Liver (tissue), 9 donors: ENCODE data around the gene SELENOO. TPM values are rescaled to one million over a fixed set of nuclear protein-coding genes. Genes with fewer than 3 reads are reported as not detected.

Experiments used
- DNase-seq: peaks from one replicate; pipeline ENCODE4 v3.0.0-alpha.2; 2017; ENCODE audit warnings: low spot score
- H3K27ac ChIP-seq, 2 donors: one replicate each; pipeline ENCODE4 v1.7.0; 2013; ENCODE audit warnings: inconsistent platforms in 2 of 2, low read length in 2 of 2, control low read depth in 1 of 2, low read depth in 1 of 2, mild to moderate bottlenecking in 1 of 2
- H3K27me3 ChIP-seq, 4 donors: one replicate each; pipeline versions ENCODE4 v1.6.1 to v1.7.0; 2013; ENCODE audit warnings: low read length in 3 of 4, inconsistent platforms in 1 of 4, mild to moderate bottlenecking in 1 of 4, moderate library complexity in 1 of 4; ENCODE audit not compliant: control insufficient read depth in 4 of 4, insufficient read depth in 4 of 4
- H3K36me3 ChIP-seq, 4 donors: one replicate each; pipeline versions ENCODE4 v1.6.1 to v1.7.0; 2013; ENCODE audit warnings: low read length in 3 of 4, mild to moderate bottlenecking in 3 of 4, low read depth in 1 of 4, moderate library complexity in 1 of 4; ENCODE audit not compliant: control insufficient read depth in 4 of 4, insufficient read depth in 3 of 4
- H3K4me1 ChIP-seq, 4 donors: one replicate each; pipeline versions ENCODE4 v1.6.1 to v1.7.0; 2013; ENCODE audit warnings: low read length in 3 of 4, mild to moderate bottlenecking in 3 of 4, moderate library complexity in 1 of 4; ENCODE audit not compliant: control insufficient read depth in 4 of 4, insufficient read depth in 4 of 4
- H3K4me3 ChIP-seq, 3 donors: one replicate each; pipeline versions ENCODE4 v1.6.1 to v1.7.0; 2013; ENCODE audit warnings: low read length in 3 of 3, control low read depth in 1 of 3, low read depth in 1 of 3, mild to moderate bottlenecking in 1 of 3
- H3K9ac ChIP-seq, 2 donors: one replicate each; pipeline ENCODE4 v1.7.0; 2013; ENCODE audit warnings: low read length in 2 of 2, mild to moderate bottlenecking in 2 of 2, moderate library complexity in 2 of 2, control low read depth in 1 of 2, low read depth in 1 of 2
- H3K9me3 ChIP-seq, 4 donors: one replicate each; pipeline versions ENCODE4 v1.6.1 to v1.7.0; 2013; ENCODE audit warnings: low read length in 3 of 4; ENCODE audit not compliant: control insufficient read depth in 4 of 4
- CTCF ChIP-seq: fragments of 150-350 bp; IDR thresholded peaks from 2 replicates; pipeline ENCODE4 v1.5.1; 2017; ENCODE audit warnings: improper control_type of control experiment, low read depth, low read length; ENCODE audit not compliant: missing input control
- EGR1 ChIP-seq, 2 donors: IDR thresholded peaks; 2 replicates each; pipeline ENCODE4 v1.6.1; 2016 to 2018; ENCODE audit warnings: antibody characterized with exemption in 2 of 2, low read depth in 2 of 2
- YY1 ChIP-seq: IDR thresholded peaks from 2 replicates; pipeline ENCODE4 v1.6.1; 2016; ENCODE audit warnings: antibody characterized with exemption, mild to moderate bottlenecking
- ZBTB33 ChIP-seq: IDR thresholded peaks from 2 replicates; pipeline ENCODE4 v1.6.1; 2016; ENCODE audit warnings: antibody characterized with exemption
- WGBS: extraction: QIAGEN DNeasy Blood & Tissue Kit; methylation state at CpG from one replicate; pipeline ENCODE4 v1.1.7; 2013; 5-methylcytosine and 5-hydroxymethylcytosine counted together
- polyA plus RNA-seq, 2 donors: library from polyadenylated mRNA; stranded (reverse) in 1 of 2; unstranded in 1 of 2; fragments of 200-250 nt in 1 of 2; fragments of >200 nt in 1 of 2; fragmentation: Nextera tagmentation in 1 of 2; extraction: Ambion mirVana in 1 of 2; gene quantifications; one replicate each; pipeline versions ENCODE4 v1.2.1 to v1.2.3, GENCODE V29; 2013 to 2015
- total RNA-seq, 2 donors: library from RNA; depleted of rRNA; stranded (reverse); fragments of >200 nt; gene quantifications; one replicate each; pipeline ENCODE4 v1.2.3, GENCODE V29; 2014
- TF ChIP-seq, protein P1 (sequence below): IDR thresholded peaks from 2 replicates; pipeline ENCODE4 v1.6.1; 2016; ENCODE audit warnings: antibody characterized with exemption, mild to moderate bottlenecking
- donor health status: healthy.
- donor health status: healthy.
- donor health status: healthy.
- donor health status: healthy.
- donor health status: healthy.

The SELENOO gene
- total and polyA plus RNA-seq, 4 donors = 16.4 to 59.2 (median 42.2) TPM

GRCh38 chr22:50192436-50193204 is 8.2 kb upstream of the SELENOO start:
- Histone ChIP-seq H3K36me3 (peaks cover 0 to 22% (median 0%) of the 10 kb centered on the region in 4 donors), H3K9me3 (no peaks in the 10 kb centered on the region), H3K4me3 (no peak overlapping the region), H3K27ac (peak overlapping the region; percentile 87 to 90), H3K9ac (no peak overlapping the region), H3K27me3 (no peaks in the 10 kb centered on the region), H3K4me1 (peaks cover 22 to 87% (median 62%) of the 10 kb centered on the region in 4 donors)
- 87% methylated on average over 25 of the region's 25 CpGs for WGBS
- DNase-seq = no peak
- TF ChIP-seq CTCF = no peak
- no peak for TF ChIP-seq YY1
- no peak for TF ChIP-seq EGR1 (IDR thresholded peaks at IDR 0.05; ENCODE audit: low read depth in 2 of 2)
- TF ChIP-seq, protein P1, sequence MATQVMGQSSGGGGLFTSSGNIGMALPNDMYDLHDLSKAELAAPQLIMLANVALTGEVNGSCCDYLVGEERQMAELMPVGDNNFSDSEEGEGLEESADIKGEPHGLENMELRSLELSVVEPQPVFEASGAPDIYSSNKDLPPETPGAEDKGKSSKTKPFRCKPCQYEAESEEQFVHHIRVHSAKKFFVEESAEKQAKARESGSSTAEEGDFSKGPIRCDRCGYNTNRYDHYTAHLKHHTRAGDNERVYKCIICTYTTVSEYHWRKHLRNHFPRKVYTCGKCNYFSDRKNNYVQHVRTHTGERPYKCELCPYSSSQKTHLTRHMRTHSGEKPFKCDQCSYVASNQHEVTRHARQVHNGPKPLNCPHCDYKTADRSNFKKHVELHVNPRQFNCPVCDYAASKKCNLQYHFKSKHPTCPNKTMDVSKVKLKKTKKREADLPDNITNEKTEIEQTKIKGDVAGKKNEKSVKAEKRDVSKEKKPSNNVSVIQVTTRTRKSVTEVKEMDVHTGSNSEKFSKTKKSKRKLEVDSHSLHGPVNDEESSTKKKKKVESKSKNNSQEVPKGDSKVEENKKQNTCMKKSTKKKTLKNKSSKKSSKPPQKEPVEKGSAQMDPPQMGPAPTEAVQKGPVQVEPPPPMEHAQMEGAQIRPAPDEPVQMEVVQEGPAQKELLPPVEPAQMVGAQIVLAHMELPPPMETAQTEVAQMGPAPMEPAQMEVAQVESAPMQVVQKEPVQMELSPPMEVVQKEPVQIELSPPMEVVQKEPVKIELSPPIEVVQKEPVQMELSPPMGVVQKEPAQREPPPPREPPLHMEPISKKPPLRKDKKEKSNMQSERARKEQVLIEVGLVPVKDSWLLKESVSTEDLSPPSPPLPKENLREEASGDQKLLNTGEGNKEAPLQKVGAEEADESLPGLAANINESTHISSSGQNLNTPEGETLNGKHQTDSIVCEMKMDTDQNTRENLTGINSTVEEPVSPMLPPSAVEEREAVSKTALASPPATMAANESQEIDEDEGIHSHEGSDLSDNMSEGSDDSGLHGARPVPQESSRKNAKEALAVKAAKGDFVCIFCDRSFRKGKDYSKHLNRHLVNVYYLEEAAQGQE = no peak

GRCh38 chr22:50193621-50194020 is 7.2 kb upstream of the SELENOO start:
- Histone ChIP-seq H3K27ac (peak overlapping the region in 1 of 2 donors; percentile 26), H3K36me3 (peaks cover 0 to 32% (median 1%) of the 10 kb centered on the region in 4 donors), H3K9ac (no peak overlapping the region), H3K4me3 (no peak overlapping the region), H3K4me1 (peaks cover 21 to 87% (median 61%) of the 10 kb centered on the region in 4 donors), H3K27me3 (no peaks in the 10 kb centered on the region), H3K9me3 (no peaks in the 10 kb centered on the region)
- 92% methylated on average over 8 of the region's 8 CpGs for WGBS
- TF ChIP-seq ZBTB33 = no peak
- no peak for TF ChIP-seq YY1
- no peak for DNase-seq
